ENCODE measurements around the gene SAMD8. TPM values are rescaled to one million over a fixed set of nuclear protein-coding genes. Genes with fewer than 3 reads are reported as not detected.

The SAMD8 gene
- 17.0 and 38.4 TPM in 2 replicates for total RNA-seq

DNA sequence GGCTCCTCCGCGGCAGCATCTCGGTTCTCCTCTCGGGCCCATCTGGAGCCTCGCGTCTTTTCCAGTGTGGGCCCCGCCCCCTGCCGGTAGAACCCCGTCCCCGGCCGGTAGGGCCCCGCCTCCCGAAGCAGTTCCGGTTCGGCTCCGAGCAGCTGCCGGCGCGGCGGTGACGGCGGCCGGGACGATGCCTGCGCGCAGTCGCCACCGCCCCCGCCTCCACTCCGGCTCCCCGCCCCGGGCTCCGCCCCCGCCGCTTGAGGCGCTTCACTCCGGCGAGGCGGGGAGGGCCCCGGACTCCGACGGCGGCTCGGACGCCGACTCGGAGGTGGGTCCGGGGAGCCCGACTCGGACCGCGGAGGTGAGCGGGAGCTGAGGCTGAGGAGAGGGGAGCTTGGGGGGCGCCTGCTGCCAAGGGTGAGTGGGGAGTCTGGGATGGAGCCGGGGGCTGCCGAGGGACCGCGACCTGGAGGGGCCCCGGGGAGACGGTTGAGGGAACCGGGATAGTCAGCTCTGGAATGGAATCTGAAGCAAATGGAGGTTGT, at the start of gene SAMD8:
Gene SAMD8, plus strand, starts transcription at position 292 of the 542 bp plus-strand sequence. CDS start 38,873 bp downstream, outside the sequence.

GRCh38 chr10:75210282-75211006, 99.0 kb downstream of the SAMD8 start, which contains the start of gene VDAC2:
TSS of gene VDAC2 (plus strand) at chr10:75210796. CDS start at chr10:75211159, 363 bp downstream.

Other genes starting within 250 kb of the SAMD8 start
- gene VDAC2, start 99.1 kb downstream of the SAMD8 start, total RNA-seq = 91.3 and 159 TPM in 2 replicates
- 10.6 and 16.7 TPM in 2 replicates for gene COMTD1, start 124.3 kb downstream of the SAMD8 start, total RNA-seq

All from bladder microvascular endothelial cell (primary cell).